ENCODE measurements around the gene KCTD5.
"Not testable (repeated sequence)": the region's sequence is repeated elsewhere in the genome, so short reads cannot be mapped to it uniquely, and the experiment has no call there.

DNA sequence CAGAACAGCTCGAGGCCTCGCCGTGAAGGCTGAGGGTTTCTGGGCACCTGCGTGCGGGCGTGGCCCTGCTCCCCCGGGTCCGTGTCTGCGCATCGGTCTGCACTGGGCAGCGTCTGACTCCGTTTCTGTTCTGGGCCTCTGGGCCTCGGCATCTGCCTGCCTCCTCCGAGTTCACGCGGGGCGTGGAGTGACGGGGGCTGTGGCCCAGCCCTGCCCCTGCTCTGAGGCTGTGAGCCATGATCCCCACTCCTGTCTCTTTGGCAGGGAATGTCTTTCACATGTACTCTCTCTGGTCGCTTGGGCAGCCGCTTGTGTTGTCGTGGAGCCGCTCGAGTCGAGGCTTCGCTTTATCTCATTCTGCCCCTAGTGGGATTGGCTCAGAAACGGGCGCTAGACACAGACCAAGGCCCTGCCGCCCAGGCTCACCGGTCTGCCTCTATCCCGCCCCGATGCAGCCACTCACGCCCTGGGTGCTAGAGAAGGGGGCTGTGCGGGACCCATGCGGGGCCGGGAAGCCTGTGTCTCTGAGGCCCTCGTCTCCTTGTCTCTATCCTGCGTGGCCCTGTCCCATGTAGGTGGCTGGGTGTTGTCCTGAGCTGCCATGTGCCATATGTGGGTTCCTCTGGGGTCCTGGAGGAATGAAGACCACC, 14.4 kb downstream of the KCTD5 start:
- TF ChIP-seq, protein P1, sequence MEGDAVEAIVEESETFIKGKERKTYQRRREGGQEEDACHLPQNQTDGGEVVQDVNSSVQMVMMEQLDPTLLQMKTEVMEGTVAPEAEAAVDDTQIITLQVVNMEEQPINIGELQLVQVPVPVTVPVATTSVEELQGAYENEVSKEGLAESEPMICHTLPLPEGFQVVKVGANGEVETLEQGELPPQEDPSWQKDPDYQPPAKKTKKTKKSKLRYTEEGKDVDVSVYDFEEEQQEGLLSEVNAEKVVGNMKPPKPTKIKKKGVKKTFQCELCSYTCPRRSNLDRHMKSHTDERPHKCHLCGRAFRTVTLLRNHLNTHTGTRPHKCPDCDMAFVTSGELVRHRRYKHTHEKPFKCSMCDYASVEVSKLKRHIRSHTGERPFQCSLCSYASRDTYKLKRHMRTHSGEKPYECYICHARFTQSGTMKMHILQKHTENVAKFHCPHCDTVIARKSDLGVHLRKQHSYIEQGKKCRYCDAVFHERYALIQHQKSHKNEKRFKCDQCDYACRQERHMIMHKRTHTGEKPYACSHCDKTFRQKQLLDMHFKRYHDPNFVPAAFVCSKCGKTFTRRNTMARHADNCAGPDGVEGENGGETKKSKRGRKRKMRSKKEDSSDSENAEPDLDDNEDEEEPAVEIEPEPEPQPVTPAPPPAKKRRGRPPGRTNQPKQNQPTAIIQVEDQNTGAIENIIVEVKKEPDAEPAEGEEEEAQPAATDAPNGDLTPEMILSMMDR (IDR thresholded peaks at IDR 0.05), result not testable (repeated sequence)
- not testable (repeated sequence) for TF ChIP-seq POLR2A (IDR thresholded peaks at IDR 0.05)

Measured in prostate gland (tissue), 2 donors.